D341Med (cell line): Measurements from ENCODE around the gene EIF4EBP3.

ENCODE experiments used
- DNase-seq: peaks from one replicate; pipeline ENCODE4 v3.0.0; 2012; ENCODE audit warnings: low spot score

EIF4EBP3 gene

GRCh38 chr5:140547508-140548299 lies at the start of gene EIF4EBP3:
Gene EIF4EBP3, plus strand, starts transcription at chr5:140547662. Its CDS starts 76 bp downstream, at chr5:140547738.
- peak; percentile 94 for DNase-seq

DNA sequence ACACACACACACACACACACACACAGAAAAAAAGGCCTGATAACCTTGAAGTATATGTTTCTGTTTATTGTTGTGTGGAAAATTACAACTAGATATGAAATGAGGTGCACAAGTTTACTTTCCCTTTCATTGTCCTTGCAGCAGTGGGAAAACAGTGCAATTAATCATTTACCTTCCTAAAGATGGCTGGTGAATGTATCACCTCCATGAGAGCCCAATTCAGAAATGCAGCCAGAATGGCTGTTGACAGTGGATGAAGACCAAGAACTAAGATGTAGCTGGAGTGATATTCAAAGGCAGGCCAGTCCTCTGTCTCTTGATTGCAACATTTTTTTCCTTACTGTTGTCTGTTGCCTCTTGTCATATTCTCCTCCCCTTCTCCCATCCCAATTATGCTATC lies 49.6 kb upstream of the EIF4EBP3 start:
- no peak for DNase-seq

DNA sequence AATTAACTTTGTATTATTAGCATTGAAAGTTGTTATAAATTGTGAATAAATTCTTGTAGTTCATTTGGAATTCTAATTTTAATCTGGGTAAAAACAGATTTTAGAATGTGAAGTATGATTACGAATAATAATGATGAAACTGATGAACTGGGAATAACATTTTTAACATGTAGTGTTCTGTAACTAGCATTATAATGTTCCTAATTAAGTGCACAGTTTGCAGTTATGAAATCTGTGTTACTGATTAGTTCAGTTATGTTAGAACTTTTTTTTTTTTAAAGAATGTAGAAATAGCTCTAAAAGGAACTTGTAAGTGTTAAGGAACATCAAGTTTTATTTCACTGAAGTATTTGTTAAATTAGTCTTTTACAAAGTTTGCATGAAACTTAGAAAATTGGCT lies 48.9 kb upstream of the EIF4EBP3 start:
- no peak for DNase-seq

DNA sequence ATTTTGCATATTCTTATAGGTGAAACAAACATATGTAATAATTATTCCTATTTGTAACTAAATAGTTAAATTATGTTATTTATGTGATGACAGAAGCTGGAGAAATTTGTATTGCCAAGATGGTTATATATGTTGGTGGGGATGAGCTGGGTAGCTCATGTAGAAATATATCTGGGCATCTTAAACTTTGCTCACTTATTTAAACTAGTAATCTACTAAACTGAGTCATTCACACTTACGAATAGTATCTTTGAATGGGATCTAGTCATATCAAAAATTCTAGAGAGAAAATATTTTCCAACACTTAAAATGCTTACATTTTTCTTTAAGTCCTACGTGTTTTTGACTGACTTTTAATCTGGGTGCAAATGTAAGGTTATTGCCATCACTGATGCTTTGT lies 44.6 kb upstream of the EIF4EBP3 start:
- no peak for DNase-seq

DNA sequence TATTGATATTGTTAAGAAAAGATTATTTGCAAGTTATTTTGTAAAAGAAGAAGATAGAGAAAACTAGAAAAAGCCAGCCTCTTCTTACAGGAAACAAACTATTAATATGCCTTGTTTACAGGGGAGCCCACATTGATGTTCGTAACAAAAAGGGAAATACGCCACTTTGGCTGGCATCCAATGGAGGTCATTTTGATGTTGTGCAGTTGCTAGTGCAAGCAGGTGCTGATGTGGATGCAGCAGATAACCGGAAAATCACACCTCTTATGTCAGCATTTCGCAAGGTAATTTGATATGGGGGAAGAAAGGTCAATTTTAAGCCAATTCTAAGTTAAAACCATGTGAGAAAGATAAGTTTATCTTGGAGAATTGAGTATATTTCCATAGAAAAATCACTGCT lies 37.6 kb upstream of the EIF4EBP3 start:
- DNase-seq, result no peak

- DNase-seq, result no peak
These were observed 34.3 kb upstream of the EIF4EBP3 start for GRCh38 chr5:140513124-140513523.

- no peak for DNase-seq
These were observed 23.5 kb upstream of the EIF4EBP3 start for GRCh38 chr5:140524003-140524402.

DNA sequence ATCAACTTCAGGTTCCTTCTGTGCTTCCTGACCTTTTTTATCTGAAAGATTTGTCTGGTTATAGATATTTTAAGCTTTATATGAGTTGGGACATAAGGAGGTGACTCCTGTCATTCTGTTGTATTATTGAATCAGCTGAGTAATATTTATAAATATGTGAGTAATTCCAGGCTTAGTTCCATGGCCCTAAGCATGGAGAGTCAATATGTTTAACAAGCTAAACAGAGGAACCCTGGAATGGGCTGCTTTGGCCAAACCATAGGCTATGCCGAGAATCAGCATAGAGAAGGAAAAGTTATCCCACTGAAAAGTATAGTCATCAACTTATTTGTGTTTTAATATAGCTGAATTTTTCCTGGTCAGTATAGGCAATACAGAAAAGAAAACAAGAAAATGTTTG lies 7.2 kb upstream of the EIF4EBP3 start:
- DNase-seq, result no peak

DNA sequence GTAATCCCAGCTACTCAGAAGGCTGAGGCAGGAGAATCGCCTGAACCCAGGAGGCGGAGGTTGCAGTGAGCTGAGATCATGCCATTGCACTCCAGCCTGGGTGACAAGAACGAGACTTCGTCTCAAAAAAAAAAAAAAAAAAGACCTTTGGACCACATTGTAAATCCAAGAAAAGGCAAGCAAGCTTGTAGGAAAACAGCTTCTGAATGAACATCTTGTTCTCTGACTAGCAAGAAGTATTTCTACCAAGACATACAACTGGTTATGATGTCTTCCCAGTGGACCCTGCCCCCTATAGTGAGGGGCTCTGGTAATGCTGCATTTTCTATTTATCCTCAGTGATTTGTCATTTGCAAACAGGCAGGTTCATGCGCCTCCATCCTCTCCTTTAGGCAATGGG lies 4.5 kb upstream of the EIF4EBP3 start:
- DNase-seq, result no peak

- no peak for DNase-seq
These were observed 2.5 kb upstream of the EIF4EBP3 start for GRCh38 chr5:140544986-140545385.

GRCh38 chr5:140545606-140546005 lies 1.9 kb upstream of the EIF4EBP3 start:
- no peak for DNase-seq

DNA sequence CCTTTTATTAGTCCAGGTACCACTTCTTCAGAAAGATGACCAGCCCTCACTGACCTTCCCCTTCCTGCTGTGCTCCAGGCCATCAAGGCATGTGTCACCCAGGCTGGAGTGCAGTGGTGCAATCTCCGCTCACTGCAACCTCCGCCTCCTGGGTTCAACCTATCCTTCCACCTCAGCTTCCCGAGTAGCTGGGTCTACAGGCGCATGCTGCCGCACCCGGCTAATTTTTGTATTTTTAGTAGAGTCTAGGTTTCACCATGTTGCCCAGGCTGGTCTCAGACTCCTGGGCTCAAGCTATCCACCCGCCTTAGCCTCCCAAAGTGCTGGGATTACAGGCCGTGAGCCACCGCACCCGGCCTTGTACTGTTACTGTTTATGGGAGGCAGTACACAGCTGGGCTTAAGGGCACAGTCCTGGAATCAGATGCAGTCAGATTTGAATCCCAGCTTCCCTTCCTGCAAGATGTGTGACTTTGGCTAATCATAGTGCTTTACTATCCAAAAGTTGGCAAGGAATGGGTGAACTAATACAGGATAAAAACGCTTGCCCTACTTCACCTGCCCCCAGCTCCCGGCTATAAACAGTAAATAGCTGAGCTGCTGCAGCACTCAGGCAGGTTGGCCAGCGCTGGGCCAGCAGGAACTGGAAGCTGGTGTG lies 483 bp upstream of the EIF4EBP3 start:
- DNase-seq, result no peak

- DNase-seq, result no peak
These were observed 832 bp downstream of the EIF4EBP3 start for GRCh38 chr5:140548300-140548688.

GRCh38 chr5:140548791-140549190 lies 1.3 kb downstream of the EIF4EBP3 start:
- DNase-seq, result no peak

DNA sequence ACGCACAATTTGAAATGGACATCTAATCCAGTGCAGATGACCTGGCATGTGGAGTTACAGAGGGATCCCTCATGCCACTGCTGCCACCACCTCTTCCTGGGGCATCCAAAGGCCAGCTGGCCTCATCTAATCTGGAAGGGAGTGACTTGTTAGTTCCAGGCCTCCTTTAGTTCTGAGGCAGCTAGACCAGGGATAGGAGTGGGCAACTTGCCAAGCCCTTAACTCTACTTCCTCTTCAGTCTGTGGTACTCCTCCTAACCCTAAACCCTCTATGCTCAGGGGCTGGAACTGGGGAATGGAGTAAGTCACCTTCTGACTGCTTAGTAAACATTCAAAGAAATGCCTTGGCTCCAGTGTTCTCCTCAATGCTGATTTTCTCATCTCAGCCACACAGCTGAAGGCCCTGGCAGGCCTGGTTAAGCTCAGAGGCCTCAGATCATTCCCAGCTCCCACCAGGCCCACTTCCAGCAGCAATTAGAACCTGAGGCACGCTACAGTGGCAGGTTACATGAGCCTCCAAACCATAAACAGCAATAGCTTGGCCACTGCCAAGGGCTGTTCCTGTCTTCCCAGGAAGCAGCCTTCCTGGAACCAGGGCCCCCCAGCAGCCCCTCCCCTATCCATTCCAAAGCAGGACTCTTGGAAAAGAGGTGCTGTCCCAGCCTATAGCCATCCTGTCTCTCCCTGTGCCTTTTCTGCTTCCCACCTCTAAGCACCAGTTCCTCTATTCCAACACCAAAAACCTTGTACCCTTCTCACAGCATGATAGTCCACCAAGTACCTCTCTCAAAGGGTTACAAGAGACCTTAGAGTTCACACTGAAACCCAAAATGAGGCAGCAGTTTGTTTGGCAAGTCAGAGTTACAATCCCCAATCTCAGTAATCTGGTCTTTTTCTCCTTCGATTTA lies 2.0 kb downstream of the EIF4EBP3 start:
- no peak for DNase-seq

DNA sequence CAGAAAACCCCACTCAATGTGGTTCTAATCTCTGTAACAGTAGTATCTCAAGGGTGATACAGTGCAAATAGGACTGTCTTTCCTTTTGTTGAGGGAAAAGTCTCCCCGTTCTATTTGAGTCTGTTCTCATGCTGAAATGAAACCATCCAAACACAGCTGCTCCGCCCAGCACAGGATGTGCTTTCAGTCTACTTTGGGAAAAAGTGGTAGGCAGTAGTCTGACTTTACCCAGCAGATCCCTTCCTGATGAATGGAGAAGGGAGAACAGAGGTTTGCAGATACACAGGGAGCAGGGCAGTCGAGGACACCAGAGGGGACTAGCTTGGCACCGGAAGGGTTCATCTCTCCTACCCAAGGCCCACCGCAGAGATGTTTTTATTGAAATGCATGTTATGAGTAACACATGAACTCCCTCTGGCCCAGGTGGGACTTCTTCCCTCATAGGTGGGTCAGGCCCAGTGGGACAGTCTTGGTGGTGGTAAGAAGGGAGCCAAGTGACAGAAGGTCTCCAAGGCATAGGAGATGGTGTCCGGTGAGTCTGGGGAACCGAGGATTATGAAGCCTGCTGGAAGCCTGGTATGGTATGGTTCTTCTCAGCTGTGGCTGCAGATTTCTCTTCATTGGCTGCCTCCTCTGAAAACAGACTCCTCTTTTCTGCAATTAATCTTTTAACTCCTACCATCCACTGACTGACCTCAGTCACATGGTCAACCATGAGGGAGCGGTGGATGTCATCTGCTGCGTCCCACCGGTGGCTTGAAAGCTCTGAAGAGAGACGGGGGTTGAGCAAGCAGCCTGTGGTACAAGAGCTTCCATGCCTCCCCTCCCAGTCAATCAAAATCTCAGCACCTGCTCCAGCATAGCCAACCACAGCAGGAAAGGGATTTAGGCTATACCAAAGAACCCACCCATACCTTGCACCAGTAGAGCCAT lies 3.0 kb downstream of the EIF4EBP3 start:
- DNase-seq, result no peak

GRCh38 chr5:140551872-140552271 lies 4.4 kb downstream of the EIF4EBP3 start:
- DNase-seq, result no peak

DNA sequence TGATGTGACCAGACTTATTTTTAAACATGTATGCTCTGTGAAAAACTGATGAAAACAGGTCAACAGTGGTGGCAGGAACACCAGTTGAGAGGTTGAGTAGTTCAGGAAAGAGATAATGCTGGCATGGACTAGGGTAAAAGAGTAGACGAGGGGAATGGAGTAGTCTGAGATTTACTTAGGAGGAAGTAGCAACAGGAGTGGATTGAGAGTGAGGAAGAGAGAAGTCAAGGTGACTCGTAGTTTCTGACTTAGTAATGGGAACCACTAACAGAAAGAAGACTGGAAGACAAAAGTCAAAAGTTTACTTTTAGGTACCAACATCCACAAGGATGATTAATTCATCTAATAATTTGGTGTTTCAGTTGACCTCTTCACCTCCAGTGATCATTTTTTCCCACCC lies 6.2 kb downstream of the EIF4EBP3 start:
- no peak for DNase-seq

GRCh38 chr5:140554454-140554853 lies 7.0 kb downstream of the EIF4EBP3 start:
- DNase-seq, result no peak

GRCh38 chr5:140555747-140556312 lies 8.4 kb downstream of the EIF4EBP3 start:
- DNase-seq, result no peak

- no peak for DNase-seq
These were observed 9.0 kb downstream of the EIF4EBP3 start for GRCh38 chr5:140556438-140556837.
